ENCODE data around the gene TLR9.

The TLR9 gene

DNA sequence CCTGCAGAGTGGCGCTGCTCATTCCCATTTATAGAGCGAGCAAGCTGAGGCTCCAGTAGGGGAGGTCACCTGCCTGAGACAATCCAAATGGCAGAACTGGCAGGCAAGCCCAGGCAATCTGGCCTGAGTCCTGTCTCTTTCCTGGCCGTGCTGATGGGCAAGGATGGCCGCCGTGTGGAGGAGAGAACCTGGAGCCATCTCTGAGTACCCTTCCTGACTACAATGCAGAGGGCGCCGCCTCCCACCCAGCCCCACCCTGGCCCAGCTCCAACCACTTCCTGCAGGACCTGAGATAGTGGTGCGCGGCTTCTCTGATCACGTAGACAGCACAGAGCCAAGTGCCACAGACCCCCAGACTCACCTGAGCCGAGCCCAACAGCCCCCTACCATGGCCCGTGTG, 7.0 kb downstream of the TLR9 start:
- in situ Hi-C loops (cut with HindIII; ENCODE audit: low sequenced_read_pairs), result no loop called here

DNA sequence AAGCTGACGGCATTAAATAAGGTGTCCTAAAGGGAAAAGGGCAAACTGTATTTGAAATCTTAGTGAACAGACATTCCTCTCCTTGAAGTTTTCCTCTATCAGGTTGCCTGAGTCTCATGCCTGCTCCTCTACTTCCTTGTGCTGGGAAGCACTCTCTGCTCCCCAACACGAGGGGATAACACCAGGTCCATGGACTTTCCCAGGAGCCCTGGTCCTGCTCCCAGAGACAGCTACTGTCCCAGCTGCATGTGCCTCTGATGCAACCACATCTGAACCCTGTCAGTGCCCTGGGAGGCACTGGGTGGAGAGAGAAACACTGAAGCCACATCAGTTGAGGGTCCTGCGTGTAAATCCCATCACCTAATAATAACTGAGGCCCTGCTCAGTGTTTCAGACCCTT, 7.4 kb downstream of the TLR9 start:
- in situ Hi-C loops (cut with HindIII; ENCODE audit: low sequenced_read_pairs), result no loop called here

DNA sequence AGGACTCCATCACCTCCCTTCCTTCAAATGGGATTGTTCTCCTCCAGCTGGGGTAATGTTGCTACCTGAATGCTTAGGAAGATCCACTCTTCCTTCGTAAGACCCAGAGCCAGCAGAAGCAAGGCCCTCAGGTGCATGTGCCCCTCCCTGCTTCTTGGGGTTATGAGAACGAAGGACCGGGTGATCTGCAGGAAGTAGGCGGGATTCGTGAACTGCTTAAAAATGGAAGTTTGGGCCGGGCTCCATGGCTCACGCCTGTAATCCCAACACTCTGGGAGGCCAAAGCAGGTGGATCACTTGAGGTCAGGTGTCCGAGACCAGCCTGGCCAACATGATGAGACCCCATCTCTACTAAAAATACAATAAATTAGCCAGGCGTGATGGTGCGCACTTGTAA, 8.0 kb downstream of the TLR9 start:
- in situ Hi-C loops (cut with HindIII; ENCODE audit: low sequenced_read_pairs), result no loop called here

DNA sequence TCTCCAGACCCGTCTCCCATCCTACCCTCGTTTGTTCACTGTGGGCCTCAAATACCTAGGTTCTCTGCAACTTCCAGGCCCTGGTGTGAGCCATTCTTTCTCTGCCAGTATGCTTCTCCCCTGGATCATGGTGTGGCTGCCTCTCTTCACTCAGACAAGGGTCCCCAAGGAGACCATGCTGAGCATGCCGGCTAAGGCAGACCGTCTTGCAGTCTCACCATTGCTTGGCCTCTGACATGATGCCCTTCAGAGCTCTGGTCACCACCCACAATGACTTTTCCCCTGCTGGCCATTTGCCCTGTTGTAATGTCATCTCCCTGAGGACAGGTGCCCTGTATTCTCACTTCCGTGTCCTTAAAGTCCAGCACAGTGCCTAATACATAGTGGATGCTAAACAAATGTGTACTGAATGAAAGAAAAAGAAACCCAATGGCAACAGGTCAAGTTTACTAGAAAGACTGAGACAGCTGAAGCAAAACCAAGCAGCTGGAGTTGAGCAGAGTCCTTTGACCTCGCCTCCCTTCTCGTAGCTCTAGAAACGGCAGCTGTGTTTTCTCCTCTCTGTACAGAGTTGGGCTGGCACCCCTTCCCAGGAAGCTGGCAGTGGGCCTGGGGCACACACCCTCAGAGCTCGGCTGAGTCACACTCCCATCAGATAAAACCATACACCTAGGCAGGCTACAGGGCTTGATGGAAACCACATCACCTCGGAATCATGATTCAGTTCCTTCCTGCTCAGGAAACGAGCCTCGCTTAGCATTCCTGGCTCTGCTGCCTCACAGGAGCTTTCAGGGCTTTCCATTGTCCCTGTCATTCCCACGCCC, 8.6 kb downstream of the TLR9 start:
- in situ Hi-C loops (cut with HindIII; ENCODE audit: low sequenced_read_pairs), result no loop called here

- in situ Hi-C loops (cut with HindIII; ENCODE audit: low sequenced_read_pairs), result no loop called here
Observed at GRCh38 chr3:52215351-52215750, 10.1 kb downstream of the TLR9 start.

DNA sequence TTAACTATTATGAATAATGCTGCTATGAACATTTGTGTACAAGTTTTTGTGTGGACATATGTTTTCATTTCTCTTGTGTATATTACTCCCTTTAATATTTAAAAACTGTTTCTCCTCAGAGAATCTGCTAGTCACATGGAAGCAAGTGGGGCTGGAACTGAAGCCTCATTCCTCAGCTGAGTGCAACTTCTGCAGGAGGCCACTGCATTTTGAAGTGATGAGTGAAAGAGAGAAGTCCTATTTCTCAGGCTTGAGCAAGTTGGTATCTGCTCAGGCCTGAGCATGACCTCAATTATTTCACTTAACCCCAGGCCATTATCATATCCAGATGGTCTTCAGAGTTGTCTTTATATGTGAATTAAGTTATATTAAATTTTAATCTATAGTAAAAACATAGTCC, 11.5 kb downstream of the TLR9 start:
- in situ Hi-C loops (cut with HindIII; ENCODE audit: low sequenced_read_pairs), result no loop called here

DNA sequence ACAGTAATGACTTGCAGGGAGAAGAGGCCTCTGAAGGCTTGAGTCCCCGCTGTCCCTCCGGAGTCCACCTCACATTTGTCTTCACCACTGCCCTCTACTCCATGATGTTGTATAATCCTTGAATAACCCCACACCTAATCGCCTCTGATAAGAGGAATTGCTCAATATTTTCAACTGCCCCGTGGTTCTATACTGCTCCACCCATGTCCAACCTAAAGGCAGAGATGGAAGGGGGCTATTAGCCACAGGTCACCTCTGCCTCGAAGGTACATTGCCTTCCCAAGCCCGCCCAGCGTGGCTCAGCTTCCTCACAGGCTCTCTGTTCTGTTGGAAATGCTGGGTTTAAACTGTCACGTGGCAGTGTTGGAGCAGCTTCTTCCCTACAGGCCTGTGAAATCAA, 12.4 kb downstream of the TLR9 start:
- in situ Hi-C loops (cut with HindIII; ENCODE audit: low sequenced_read_pairs), result no loop called here

- in situ Hi-C loops (cut with HindIII; ENCODE audit: low sequenced_read_pairs), result no loop called here
Observed at GRCh38 chr3:52211268-52211891, 14.1 kb downstream of the TLR9 start.

- in situ Hi-C loops (cut with HindIII; ENCODE audit: low sequenced_read_pairs), result no loop called here
Observed at GRCh38 chr3:52210550-52211046, 14.8 kb downstream of the TLR9 start.

GRCh38 chr3:52210037-52210436, 15.4 kb downstream of the TLR9 start:
- in situ Hi-C loops (cut with HindIII; ENCODE audit: low sequenced_read_pairs), result no loop called here

DNA sequence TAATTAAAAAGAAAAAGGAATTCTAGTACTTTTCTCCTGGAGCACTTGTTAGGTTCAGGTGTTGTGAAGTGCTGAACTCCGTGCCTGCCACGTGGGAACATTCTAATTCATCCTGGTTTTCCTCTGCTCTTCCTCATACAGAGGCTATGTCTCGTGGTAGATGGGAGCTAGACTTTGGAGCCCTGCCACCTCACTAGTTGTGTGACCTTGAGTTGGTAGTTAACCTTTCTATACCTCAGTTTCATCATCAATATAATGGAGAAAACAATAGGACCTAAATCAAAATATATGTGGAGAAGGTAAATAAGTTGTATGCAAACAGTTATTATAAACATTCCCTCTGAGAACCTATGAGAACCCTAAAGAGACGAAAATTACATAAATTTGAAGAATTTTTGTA, 16.9 kb downstream of the TLR9 start:
- in situ Hi-C loops (cut with HindIII; ENCODE audit: low sequenced_read_pairs), result no loop called here

GRCh38 chr3:52205727-52206372, 19.6 kb downstream of the TLR9 start:
- in situ Hi-C loops (cut with HindIII; ENCODE audit: low sequenced_read_pairs), result no loop called here

DNA sequence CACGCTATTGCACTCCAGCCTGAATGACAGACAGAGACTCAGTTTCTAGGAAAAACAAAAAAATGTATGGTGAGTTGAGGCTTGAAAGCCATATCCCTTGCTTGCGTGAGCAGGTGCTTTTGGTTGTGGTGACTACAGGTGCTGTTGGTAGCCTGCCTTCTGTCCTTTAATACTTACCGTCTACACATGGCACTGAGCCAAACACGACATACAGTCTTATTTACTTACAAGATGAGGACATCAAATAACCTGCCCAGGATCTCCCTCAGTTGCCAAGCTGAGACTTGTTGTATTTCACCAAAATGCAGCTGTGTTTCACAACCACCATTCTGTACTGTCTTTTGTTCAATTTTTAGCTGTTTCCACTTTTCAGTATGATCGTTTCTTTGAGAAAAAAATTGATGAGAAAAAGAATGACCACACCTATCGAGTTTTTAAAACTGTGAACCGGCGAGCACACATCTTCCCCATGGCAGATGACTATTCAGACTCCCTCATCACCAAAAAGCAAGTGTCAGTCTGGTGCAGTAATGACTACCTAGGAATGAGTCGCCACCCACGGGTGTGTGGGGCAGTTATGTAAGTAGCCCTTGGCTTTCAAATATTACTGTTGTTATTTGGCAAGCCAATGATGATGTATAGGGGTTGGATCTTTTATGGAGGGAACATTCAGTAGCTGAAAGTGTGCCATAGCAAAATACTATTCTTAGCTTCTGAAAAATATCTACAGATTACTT, 20.9 kb downstream of the TLR9 start:
- in situ Hi-C loops (cut with HindIII; ENCODE audit: low sequenced_read_pairs), result no loop called here

DNA sequence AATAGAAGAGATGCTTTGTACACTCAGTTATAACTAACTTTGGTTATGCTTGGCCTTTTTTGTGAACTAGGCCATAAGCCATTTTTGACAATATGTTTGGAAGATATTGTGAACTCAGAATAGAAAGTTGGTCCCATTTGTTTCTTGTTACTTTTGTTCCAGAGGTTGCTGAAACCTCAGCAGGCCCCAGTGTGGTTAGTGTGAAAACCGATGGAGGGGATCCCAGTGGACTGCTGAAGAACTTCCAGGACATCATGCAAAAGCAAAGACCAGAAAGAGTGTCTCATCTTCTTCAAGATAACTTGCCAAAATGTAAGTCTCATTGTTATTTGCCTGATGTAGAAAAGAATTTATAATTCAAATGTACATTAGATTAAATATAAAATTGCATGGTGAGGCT, 21.7 kb downstream of the TLR9 start:
- in situ Hi-C loops (cut with HindIII; ENCODE audit: low sequenced_read_pairs), result no loop called here

DNA sequence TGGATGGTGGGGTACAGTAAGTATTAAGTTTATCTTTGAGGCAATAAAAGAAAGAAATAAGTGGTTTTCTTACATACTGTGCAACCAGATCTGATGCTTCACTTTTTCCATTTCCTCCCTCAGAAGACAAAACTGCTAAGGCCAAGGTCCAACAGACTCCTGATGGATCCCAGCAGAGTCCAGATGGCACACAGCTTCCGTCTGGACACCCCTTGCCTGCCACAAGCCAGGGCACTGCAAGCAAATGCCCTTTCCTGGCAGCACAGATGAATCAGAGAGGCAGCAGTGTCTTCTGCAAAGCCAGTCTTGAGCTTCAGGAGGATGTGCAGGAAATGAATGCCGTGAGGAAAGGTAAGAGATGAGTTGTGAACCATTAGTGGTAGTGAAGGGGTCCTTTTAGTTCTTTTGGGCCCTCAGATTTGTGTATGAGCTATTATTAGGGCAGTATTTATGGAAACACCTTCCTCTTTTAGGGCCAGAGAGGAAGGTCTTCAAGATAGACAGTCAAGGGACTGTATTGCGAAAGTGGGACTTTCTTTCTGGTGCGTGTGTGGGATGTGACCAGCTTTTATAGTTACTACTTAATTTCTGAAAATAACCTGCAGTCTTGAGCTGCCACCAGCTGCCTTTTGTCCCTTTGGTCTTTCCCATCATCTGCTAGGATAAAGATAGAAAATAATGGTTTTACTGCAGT, 22.9 kb downstream of the TLR9 start:
- in situ Hi-C loops (cut with HindIII; ENCODE audit: low sequenced_read_pairs), result no loop called here

DNA sequence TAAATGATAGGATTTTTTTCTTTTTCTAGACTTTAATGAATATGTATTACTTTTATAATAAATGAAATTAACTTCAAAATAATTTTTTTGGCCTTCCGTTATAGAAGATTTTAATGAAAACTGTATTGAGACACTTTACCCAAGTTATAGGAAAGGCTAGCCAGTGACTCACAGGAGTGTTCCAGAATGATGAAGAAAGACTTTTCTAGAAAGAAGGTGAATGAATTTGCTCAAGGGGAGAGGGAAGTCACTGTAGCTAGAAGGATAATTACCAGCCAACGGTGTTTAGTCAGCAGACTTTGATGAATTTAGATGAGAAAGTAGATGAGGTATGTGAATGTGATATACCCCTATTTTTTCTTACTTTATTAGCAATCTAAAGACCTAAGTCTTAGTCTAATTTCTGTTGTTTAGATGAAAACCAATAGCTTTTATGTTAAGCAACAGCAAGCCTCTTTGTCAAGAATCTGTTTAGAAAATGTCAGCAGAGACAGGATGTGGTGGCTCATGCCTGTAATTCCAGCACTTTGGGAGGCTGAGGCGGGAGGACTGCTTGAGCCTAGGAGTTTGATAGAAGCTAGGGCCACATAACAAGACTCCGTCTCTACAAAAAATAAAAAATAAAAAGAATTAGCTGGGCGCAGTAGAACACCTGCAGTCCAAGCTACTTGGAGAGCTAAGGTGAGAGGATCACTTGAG, 24.3 kb downstream of the TLR9 start:
- in situ Hi-C loops (cut with HindIII; ENCODE audit: low sequenced_read_pairs), result no loop called here

- in situ Hi-C loops (cut with HindIII; ENCODE audit: low sequenced_read_pairs), result no loop called here
Observed at GRCh38 chr3:52198643-52199608, 26.5 kb downstream of the TLR9 start.

DNA sequence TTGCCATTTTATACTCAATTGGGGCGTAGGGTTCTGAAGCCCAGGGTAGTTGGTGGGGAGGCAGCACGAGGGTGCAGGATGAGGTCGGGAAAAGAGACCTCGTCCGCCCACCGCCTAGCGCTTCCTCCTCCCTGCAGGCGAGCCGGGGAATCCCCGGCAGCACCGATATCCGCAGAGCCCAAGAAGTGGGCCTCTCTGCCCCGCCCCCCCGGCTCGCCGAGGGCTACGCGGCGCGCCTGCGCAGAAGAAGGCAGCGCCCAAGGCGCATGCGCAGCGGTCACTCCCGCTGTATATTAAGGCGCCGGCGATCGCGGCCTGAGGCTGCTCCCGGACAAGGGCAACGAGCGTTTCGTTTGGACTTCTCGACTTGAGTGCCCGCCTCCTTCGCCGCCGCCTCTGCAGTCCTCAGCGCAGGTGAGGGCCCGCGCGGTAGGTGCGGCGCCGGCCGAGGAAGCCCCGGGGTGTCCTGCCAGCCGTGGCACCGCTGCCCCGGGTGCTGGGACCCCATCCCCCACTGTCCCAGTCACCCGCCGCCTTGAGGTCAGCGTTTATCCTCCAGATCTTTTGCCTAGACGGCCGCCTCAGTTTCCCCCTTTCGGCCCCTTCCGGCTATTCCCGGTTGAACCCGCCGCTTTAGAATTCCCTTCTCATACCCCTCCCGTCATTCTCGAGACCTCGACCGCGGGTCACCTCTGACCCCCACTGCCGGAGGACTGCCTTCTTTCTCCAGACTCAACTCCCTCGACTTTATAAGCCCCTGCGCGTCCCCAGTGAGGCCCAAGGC, 27.4 kb downstream of the TLR9 start, which contains the start of gene ALAS1:
Gene ALAS1, plus strand, starts transcription at position 319 of the 784 bp plus-strand sequence. CDS start 1,082 bp downstream, outside the sequence.
- in situ Hi-C loops (cut with HindIII; ENCODE audit: low sequenced_read_pairs), result no loop called here
